GM18861 (cell line): ENCODE measurements around the gene PRIMA1.

ENCODE experiments used
- ATAC-seq: cut with Tn5 transposase; IDR thresholded peaks from one replicate; pipeline ENCODE4 v1.9.1; 2021; ENCODE audit not compliant: unreplicated experiment

PRIMA1 gene

DNA sequence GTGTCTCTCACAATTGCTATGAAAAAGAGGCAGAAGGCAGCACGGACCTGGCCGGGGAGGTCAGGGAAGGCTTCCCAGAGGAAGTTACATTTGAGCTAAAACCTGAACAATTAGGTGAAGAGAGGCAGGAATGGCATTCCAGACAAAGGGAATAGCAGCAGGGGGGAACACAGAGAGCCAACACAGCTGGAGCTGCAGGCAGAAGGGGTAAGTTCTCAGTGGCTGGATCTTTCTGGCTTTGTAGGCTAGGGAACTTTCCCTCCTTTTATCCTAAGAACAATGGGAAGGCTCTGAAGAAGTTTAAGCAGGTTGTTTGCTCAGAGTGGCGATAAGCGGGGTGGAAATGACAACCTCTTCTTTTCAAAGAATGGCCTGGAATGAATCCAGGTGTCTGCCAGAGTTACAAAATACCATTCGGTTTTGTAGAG, 100.0 kb downstream of the PRIMA1 start:
- no peak for ATAC-seq

DNA sequence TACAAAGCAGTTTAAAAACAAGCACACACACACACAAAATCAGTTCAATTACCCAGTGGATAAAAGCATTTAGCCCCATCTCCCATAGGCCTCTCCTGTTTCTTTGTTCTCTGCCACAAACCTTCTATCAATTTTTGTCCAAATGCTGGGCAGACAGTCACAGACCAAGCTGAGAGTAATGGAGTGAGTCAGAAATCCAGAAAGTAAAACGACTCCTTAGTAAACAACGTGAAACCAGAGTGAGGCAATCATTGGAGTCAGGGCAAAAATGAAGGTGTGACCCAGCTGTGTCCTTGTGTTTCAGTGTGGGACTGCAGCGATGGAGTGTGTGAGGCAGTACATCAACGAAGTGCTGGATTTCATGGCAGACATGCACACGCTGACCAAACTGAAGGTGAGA, 102.0 kb downstream of the PRIMA1 start:
- no peak for ATAC-seq

DNA sequence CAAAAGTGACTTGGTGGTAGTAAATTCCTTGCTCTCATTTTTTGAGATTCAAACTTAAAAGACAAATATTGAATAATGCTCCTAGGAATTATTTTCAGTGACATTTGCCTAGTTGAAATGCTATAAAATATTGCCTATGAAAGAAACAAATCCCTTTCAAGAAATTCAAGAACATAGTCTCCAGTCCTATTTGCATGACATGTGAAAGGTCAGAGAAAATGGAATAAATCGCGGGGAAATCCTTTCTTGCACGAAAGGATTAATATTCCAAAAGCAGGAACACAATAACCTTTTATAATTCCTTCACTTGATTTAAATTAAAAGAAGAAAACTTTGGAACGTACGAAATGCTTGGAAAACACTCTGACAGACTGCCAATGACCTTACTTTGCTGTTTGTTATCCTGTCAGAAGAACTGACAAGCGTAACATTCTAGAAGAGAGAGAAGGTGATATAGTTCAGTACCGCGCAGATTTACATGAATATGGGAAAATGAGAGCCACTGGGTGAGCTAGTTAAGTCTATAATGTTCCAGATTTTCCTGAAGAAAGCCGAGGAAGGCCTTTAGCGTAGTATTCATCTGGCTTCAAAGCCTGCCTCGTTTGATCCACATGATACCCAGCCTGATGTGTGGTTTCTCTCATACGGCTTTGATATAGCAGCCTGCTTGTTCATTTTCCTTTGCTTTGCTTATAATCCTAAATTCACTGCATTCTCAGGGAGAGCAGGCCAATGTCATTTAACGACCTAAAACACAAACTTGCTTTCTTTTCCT, 103.0 kb downstream of the PRIMA1 start:
- no peak for ATAC-seq

DNA sequence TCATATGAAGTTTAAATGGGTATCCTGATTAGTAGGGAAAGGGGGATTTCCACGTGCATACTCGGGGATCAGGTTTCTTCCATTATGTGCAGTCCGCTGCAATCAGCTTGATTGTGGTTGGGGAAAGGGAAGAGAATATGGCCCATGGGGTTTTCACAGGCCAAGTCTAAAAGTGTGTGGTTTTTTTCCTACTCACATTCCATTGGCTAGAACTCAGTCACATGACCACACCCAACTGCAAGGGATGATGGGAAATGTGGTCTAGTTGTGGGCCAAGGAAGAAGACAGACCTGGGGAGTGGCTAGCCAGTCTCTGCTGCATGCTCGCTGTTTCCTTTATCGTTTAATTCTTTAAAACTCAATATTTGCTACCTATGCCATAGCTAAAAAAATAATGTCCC, 105.1 kb downstream of the PRIMA1 start:
- ATAC-seq: no peak

DNA sequence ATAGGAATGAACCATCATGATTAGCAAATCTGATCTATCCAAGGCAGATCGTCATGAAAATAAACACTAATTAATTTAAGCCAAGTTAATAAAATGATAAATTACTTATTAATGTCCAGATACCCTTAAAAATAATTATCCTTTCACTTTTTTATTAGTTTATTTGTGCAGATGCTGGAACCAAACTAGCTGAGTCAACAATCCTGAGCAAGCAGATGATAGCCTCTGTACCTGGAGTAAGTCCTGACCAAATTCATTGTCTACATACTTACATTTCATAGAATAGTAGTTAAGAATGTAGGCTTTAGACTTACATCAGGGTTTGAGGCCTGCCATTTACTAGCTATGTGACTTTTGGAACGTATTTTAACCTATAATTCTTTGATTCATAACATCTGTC, 105.8 kb downstream of the PRIMA1 start:
- no peak for ATAC-seq

DNA sequence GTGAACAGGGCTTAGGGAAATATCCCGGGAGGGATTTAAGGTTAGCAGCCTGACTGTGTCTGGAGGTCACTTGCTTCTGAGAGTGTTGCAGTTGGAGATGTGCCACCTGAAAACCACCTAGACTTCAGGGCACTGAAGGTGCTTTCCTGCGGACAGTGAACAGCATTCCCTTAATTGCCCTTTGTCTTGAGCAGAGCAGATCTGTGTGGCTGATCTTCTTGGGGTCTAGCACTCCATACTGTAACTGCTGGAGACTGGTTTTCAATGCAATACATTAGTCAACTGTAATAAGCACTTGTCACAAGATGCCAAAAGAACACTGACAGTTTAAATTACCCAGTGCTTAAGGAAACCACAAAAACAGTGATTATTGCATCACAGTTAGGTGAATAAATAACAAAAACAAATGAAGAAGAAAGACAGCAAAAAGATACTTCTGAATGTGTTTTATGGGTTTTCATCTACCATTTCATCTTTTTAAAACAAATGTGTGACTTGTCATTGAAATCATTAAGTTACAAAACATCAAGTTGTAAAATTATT, 111.8 kb downstream of the PRIMA1 start:
- ATAC-seq: no peak

- no peak for ATAC-seq
Measured at GRCh38 chr14:93675651-93676050, 112.6 kb downstream of the PRIMA1 start.

GRCh38 chr14:93674343-93674742, 113.9 kb downstream of the PRIMA1 start:
- no peak for ATAC-seq

DNA sequence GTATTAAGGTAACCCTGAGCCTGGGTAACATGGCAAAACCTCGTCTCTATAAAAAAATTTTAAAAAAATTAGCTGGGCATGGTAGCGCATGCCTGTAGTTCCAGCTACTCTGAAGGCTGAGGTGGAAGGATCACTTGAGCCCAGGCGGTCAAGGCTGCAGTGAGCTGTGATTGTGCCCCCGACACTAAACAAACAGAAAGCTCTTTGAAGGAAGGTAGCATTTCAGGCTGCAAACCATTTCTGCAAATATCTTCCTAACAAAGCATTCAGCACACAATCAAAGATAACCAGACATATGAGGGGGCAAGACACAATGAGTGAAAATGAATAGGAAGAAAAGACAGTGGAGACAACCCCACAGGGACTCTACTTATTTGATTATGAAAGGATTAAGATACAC, 118.7 kb downstream of the PRIMA1 start:
- ATAC-seq: no peak
